ENCODE data around the gene CDYL.

The CDYL gene

GRCh38 chr6:4879741-4880275 lies 103.6 kb downstream of the CDYL start:
- H3K9me3 ChIP-seq (ENCODE audit: insufficient read depth, low read length), result no peaks in the 10 kb centered on the region
- peak overlapping the region; percentile 67 for H3K4me3 ChIP-seq (ENCODE audit: low read length)
- H3K36me3 ChIP-seq (replicated peaks; ENCODE audit: low read depth, low read length), result peaks cover 6% of the 10 kb centered on the region
- H3K4me2 ChIP-seq (ENCODE audit: low read length), result peak overlapping the region; percentile 89
- no peaks in the 10 kb centered on the region for H3K27me3 ChIP-seq (ENCODE audit: low read depth, low read length)
- peaks cover 93% of the 10 kb centered on the region for H3K79me2 ChIP-seq (ENCODE audit: low read length)
- peak overlapping the region; percentile 28; the same call in 1 of the 2 replicates for H3K9ac ChIP-seq (ENCODE audit: low read length)
- H3K27ac ChIP-seq (ENCODE audit: low read length), result peak overlapping the region; percentile 65
- H3K4me1 ChIP-seq (ENCODE audit: low read length), result peaks cover 58% of the 10 kb centered on the region
- TF ChIP-seq EZH2phosphoT487 (IDR thresholded peaks at IDR 0.05; ENCODE audit: low read depth), result no peak
- TF ChIP-seq CTCF (IDR thresholded peaks at IDR 0.05; ENCODE audit: low read depth, low read length), result no peak
- no peak overlapping the region for H2AFZ ChIP-seq (ENCODE audit: low read depth, low read length)
- peaks cover 28% of the 10 kb centered on the region for H4K20me1 ChIP-seq (ENCODE audit: insufficient read depth, low read length)

GRCh38 chr6:4880363-4880762 lies 104.2 kb downstream of the CDYL start:
- H4K20me1 ChIP-seq (ENCODE audit: insufficient read depth, low read length), result peaks cover 32% of the 10 kb centered on the region
- H3K4me1 ChIP-seq (ENCODE audit: low read length), result peaks cover 64% of the 10 kb centered on the region
- peak overlapping the region; percentile 89 for H3K4me2 ChIP-seq (ENCODE audit: low read length)
- no peaks in the 10 kb centered on the region for H3K9me3 ChIP-seq (ENCODE audit: insufficient read depth, low read length)
- peak overlapping the region; percentile 67 for H3K4me3 ChIP-seq (ENCODE audit: low read length)
- H3K79me2 ChIP-seq (ENCODE audit: low read length), result peaks cover 93% of the 10 kb centered on the region
- H3K36me3 ChIP-seq (replicated peaks; ENCODE audit: low read depth, low read length), result peaks cover 6% of the 10 kb centered on the region
- H3K27me3 ChIP-seq (ENCODE audit: low read depth, low read length), result no peaks in the 10 kb centered on the region
- peak overlapping the region; percentile 65 for H3K27ac ChIP-seq (ENCODE audit: low read length)
- H3K9ac ChIP-seq (ENCODE audit: low read length), result peak overlapping the region; percentile 28; the same call in 1 of the 2 replicates
- no peak overlapping the region for H2AFZ ChIP-seq (ENCODE audit: low read depth, low read length)
- TF ChIP-seq EZH2phosphoT487 (IDR thresholded peaks at IDR 0.05; ENCODE audit: low read depth), result no peak
- TF ChIP-seq CTCF (IDR thresholded peaks at IDR 0.05; ENCODE audit: low read depth, low read length), result no peak

GRCh38 chr6:4883298-4883697 lies 107.1 kb downstream of the CDYL start:
- Histone ChIP-seq H4K20me1 (ENCODE audit: insufficient read depth, low read length) (peaks cover 36% of the 10 kb centered on the region), H3K9ac (ENCODE audit: low read length) (no peak overlapping the region), H2AFZ (ENCODE audit: low read depth, low read length) (no peak overlapping the region), H3K27me3 (ENCODE audit: low read depth, low read length) (no peaks in the 10 kb centered on the region), H3K27ac (ENCODE audit: low read length) (no peak overlapping the region), H3K4me2 (ENCODE audit: low read length) (no peak overlapping the region), H3K4me1 (ENCODE audit: low read length) (peaks cover 75% of the 10 kb centered on the region), H3K4me3 (ENCODE audit: low read length) (no peak overlapping the region), H3K36me3 (replicated peaks; ENCODE audit: low read depth, low read length) (peaks cover 6% of the 10 kb centered on the region), H3K79me2 (ENCODE audit: low read length) (peaks cover 93% of the 10 kb centered on the region), H3K9me3 (ENCODE audit: insufficient read depth, low read length) (no peaks in the 10 kb centered on the region)
- TF ChIP-seq CTCF (IDR thresholded peaks at IDR 0.05; ENCODE audit: low read depth, low read length) (no peak), EZH2phosphoT487 (IDR thresholded peaks at IDR 0.05; ENCODE audit: low read depth) (no peak)

GRCh38 chr6:4884646-4885340 lies 108.6 kb downstream of the CDYL start:
- Histone ChIP-seq H3K4me1 (ENCODE audit: low read length) (peaks cover 67% of the 10 kb centered on the region), H3K4me2 (ENCODE audit: low read length) (peak overlapping the region; percentile 88), H4K20me1 (ENCODE audit: insufficient read depth, low read length) (peaks cover 38% of the 10 kb centered on the region), H2AFZ (ENCODE audit: low read depth, low read length) (no peak overlapping the region), H3K79me2 (ENCODE audit: low read length) (peaks cover 95% of the 10 kb centered on the region), H3K4me3 (ENCODE audit: low read length) (peak overlapping the region; percentile 56), H3K27me3 (ENCODE audit: low read depth, low read length) (no peaks in the 10 kb centered on the region), H3K36me3 (replicated peaks; ENCODE audit: low read depth, low read length) (peaks cover 6% of the 10 kb centered on the region), H3K9me3 (ENCODE audit: insufficient read depth, low read length) (no peaks in the 10 kb centered on the region), H3K27ac (ENCODE audit: low read length) (peak overlapping the region; percentile 79), H3K9ac (ENCODE audit: low read length) (peak overlapping the region; percentile 36; the same call in 1 of the 2 replicates)
- TF ChIP-seq CTCF (IDR thresholded peaks at IDR 0.05; ENCODE audit: low read depth, low read length) (no peak), EZH2phosphoT487 (IDR thresholded peaks at IDR 0.05; ENCODE audit: low read depth) (no peak)

All from OCI-LY3 (cell line).